SU-DHL-6 (cell line): ENCODE measurements around the gene MYO15A.

Experiments used
- H2AFZ ChIP-seq: fragments of 200-600 bp; sonication (generic); 2 replicates; pipeline ENCODE4 v1.6.1; 2014; ENCODE audit warnings: low read depth, mild to moderate bottlenecking, moderate library complexity, mixed read lengths, antibody characterized with exemption, low read length; ENCODE audit not compliant: severe bottlenecking
- H3F3A ChIP-seq: fragments of 200-600 bp; shearing (Covaris generic); 2 replicates; pipeline ENCODE4 v1.6.0; 2016; ENCODE audit warnings: antibody characterized with exemption, mild to moderate bottlenecking; ENCODE audit not compliant: insufficient read depth
- H3K27ac ChIP-seq: fragments of 200-600 bp; sonication (generic); 2 replicates; pipeline ENCODE4 v1.5.1; 2016; ENCODE audit warnings: low read depth, mild to moderate bottlenecking, low read length, moderate library complexity, mixed read lengths
- H3K27me3 ChIP-seq: fragments of 200-600 bp; sonication (generic), shearing (Covaris generic); 2 replicates; pipeline ENCODE4 v1.6.0; 2014; ENCODE audit warnings: mild to moderate bottlenecking, low read length
- H3K36me3 ChIP-seq: fragments of 200-600 bp; sonication (generic); 2 replicates; pipeline ENCODE4 v1.6.1; 2014; ENCODE audit warnings: mild to moderate bottlenecking, low read length, mixed read lengths
- H3K4me2 ChIP-seq: fragments of 300-600, 200-600 bp; shearing (Covaris generic), sonication (generic); 2 replicates; pipeline ENCODE4 v1.6.0; 2014; ENCODE audit warnings: low read length, low read depth, mild to moderate bottlenecking; ENCODE audit not compliant: poor library complexity, severe bottlenecking
- H3K4me3 ChIP-seq: fragments of 200-600 bp; sonication (generic); 2 replicates; pipeline ENCODE4 v1.5.1; 2014; ENCODE audit warnings: antibody characterized with exemption, low read length, mild to moderate bottlenecking, mixed read lengths; ENCODE audit not compliant: insufficient read depth, poor library complexity, severe bottlenecking
- H3K79me2 ChIP-seq: fragments of 200-600 bp; sonication (generic); 2 replicates; pipeline ENCODE4 v1.6.1; 2014; ENCODE audit warnings: mild to moderate bottlenecking, low read length, moderate library complexity; ENCODE audit not compliant: insufficient read depth
- H3K9ac ChIP-seq: fragments of 200-600 bp; sonication (generic); 2 replicates; pipeline ENCODE4 v1.7.0; 2014; ENCODE audit warnings: mild to moderate bottlenecking, low read length
- H3K9me2 ChIP-seq: fragments of 200-600 bp; sonication (generic); replicated peaks from 2 replicates; pipeline ENCODE4 v1.6.1; 2014; ENCODE audit warnings: low read length; ENCODE audit not compliant: insufficient read depth
- H3K9me3 ChIP-seq: fragments of 200-600 bp; sonication (generic); 2 replicates; pipeline ENCODE4 v1.6.1; 2014; ENCODE audit warnings: low read length, mixed read lengths; ENCODE audit not compliant: insufficient read depth
- H4K20me1 ChIP-seq: fragments of 200-600 bp; sonication (generic); 2 replicates; pipeline ENCODE4 v1.6.1; 2014; ENCODE audit warnings: low read depth, mild to moderate bottlenecking, antibody characterized with exemption, low read length, moderate library complexity, mixed read lengths
- CTCF ChIP-seq: fragments of 200-600 bp; sonication (generic); IDR thresholded peaks from one replicate; pipeline ENCODE4 v1.5.1; 2017; ENCODE audit warnings: antibody characterized with exemption, mild to moderate bottlenecking, low read length, moderate library complexity; ENCODE audit not compliant: insufficient read depth, poor library complexity, severe bottlenecking
- EZH2phosphoT487 ChIP-seq: fragments of 200-600 bp; sonication (generic), shearing (Covaris generic); conservative IDR thresholded peaks from 2 replicates; pipeline ENCODE4 v1.6.1; 2018; ENCODE audit warnings: mild to moderate bottlenecking, antibody characterized with exemption, low read length, moderate library complexity, mixed read lengths

The MYO15A gene

DNA sequence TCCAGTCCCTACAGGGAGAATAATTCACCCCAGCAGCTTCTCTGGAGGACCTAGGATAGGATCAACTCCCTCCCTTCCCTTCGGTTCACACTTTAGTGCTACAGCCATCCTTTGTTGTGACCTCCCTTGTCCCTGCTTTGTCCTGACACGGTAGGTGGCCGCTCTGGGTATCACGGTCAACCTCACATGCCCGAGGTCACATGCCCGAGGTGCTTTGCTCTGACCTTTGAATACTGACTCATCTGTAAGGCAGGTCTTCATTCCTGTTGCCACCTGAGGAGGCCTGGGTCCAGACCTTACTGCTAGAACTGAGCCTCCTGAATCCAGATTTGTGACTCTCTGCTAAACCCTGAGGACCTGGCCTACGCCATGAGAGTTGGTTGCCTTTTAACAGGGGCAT lies 94.8 kb downstream of the MYO15A start:
- Histone ChIP-seq H4K20me1 (no peaks in the 10 kb centered on the region), H2AFZ (no peak overlapping the region), H3K79me2 (peaks cover 51% of the 10 kb centered on the region), H3F3A (no peaks in the 10 kb centered on the region), H3K4me3 (no peak overlapping the region), H3K9me3 (no peaks in the 10 kb centered on the region), H3K27me3 (no peaks in the 10 kb centered on the region), H3K36me3 (no peaks in the 10 kb centered on the region), H3K4me2 (no peak overlapping the region), H3K9ac (no peak overlapping the region), H3K27ac (no peak overlapping the region), H3K9me2 (no peaks in the 10 kb centered on the region)
- TF ChIP-seq EZH2phosphoT487, result no peak
- TF ChIP-seq CTCF, result no peak

DNA sequence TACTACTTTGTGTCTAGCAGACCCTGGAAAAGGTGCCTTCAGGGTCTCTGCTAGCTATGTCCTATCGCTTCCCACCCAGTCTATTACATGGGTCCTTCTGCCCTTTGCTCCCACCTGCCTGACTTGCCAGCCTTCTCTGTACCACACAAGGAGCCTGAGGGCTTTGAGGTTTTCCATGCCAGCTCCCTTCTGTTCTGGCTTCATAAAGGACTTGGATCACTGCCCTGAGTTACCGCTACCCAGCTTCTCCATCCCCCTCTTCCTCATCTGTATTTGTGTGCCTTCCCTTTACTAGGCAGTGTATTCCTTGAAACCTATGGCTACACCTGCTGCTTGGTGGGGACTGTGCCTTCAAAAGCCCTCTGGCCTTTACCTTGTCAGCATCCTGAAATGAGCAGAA lies 97.3 kb downstream of the MYO15A start:
- TF ChIP-seq CTCF (no peak), EZH2phosphoT487 (no peak)
- Histone ChIP-seq H3K27ac (no peak overlapping the region), H4K20me1 (no peaks in the 10 kb centered on the region), H3K79me2 (peaks cover 29% of the 10 kb centered on the region), H3K4me2 (no peak overlapping the region), H2AFZ (no peak overlapping the region), H3K9me3 (no peaks in the 10 kb centered on the region), H3K9ac (no peak overlapping the region), H3K9me2 (no peaks in the 10 kb centered on the region), H3K4me3 (no peak overlapping the region), H3F3A (no peaks in the 10 kb centered on the region), H3K27me3 (no peaks in the 10 kb centered on the region), H3K36me3 (peaks cover 3% of the 10 kb centered on the region; the same call in 1 of the 2 replicates)

- Histone ChIP-seq H3K9me2 (no peaks in the 10 kb centered on the region), H3K27ac (no peak overlapping the region), H3K4me2 (no peak overlapping the region), H3K27me3 (no peaks in the 10 kb centered on the region), H4K20me1 (no peaks in the 10 kb centered on the region), H3K4me3 (no peak overlapping the region), H2AFZ (no peak overlapping the region), H3K36me3 (peaks cover 3% of the 10 kb centered on the region; the same call in 1 of the 2 replicates), H3K9ac (no peak overlapping the region), H3K9me3 (no peaks in the 10 kb centered on the region), H3F3A (no peaks in the 10 kb centered on the region), H3K79me2 (peaks cover 18% of the 10 kb centered on the region)
- TF ChIP-seq CTCF (no peak), EZH2phosphoT487 (no peak)
These were observed 98.4 kb downstream of the MYO15A start for GRCh38 chr17:18206962-18207361.
